Neural cell (in vitro differentiated cells): ENCODE data around the gene ZBTB7C. TPM values are rescaled to one million over a fixed set of nuclear protein-coding genes. Genes with fewer than 3 reads are reported as not detected.

Experiments used
- H2AFZ ChIP-seq: fragments of 200-600, 300-800 bp; sonication (generic), shearing (Covaris generic); 2 replicates; pipeline ENCODE4 v1.6.0; 2014; ENCODE audit warnings: low read depth, mild to moderate bottlenecking, antibody characterized with exemption, low read length, moderate library complexity
- H3F3A ChIP-seq: fragments of 200-600 bp; shearing (Covaris generic); 2 replicates; pipeline ENCODE4 v1.6.1; 2016; ENCODE audit warnings: mild to moderate bottlenecking, moderate library complexity, mixed read lengths, antibody characterized with exemption, low read length; ENCODE audit not compliant: insufficient read depth, poor library complexity, severe bottlenecking
- H3K27ac ChIP-seq: fragments of 200-600, 300-800 bp; sonication (generic), shearing (Covaris generic); 2 replicates; pipeline ENCODE4 v1.5.1; 2014; ENCODE audit warnings: mild to moderate bottlenecking, low read length, moderate library complexity
- H3K27me3 ChIP-seq: fragments of 300-800, 200-600 bp; sonication (generic), shearing (Covaris generic); 2 replicates; pipeline ENCODE4 v1.6.0; 2014; ENCODE audit warnings: mild to moderate bottlenecking, low read depth, low read length, moderate library complexity; ENCODE audit not compliant: insufficient read depth
- H3K36me3 ChIP-seq: fragments of 300-800, 200-600 bp; sonication (generic), shearing (Covaris generic); 2 replicates; pipeline ENCODE4 v1.5.1; 2014; ENCODE audit warnings: mild to moderate bottlenecking, antibody characterized with exemption, low read length, moderate library complexity; ENCODE audit not compliant: insufficient read depth
- H3K4me2 ChIP-seq: fragments of 300-800, 200-600 bp; sonication (generic), shearing (Covaris generic); 2 replicates; pipeline ENCODE4 v1.6.0; 2014; ENCODE audit warnings: mild to moderate bottlenecking, low read length
- H3K4me3 ChIP-seq: fragments of 300-800, 200-600 bp; sonication (generic), shearing (Covaris generic); 2 replicates; pipeline ENCODE4 v1.5.1; 2014; ENCODE audit warnings: mild to moderate bottlenecking, low read length, moderate library complexity
- H3K79me2 ChIP-seq: fragments of 200-600 bp; shearing (Covaris generic); replicated peaks from 2 replicates; pipeline ENCODE4 v1.6.0; 2014; ENCODE audit warnings: mild to moderate bottlenecking, low read length, moderate library complexity; ENCODE audit not compliant: insufficient read depth
- H3K9ac ChIP-seq: fragments of 300-800, 200-600 bp; sonication (generic), shearing (Covaris generic); 2 replicates; pipeline ENCODE4 v1.6.1; 2016; ENCODE audit warnings: mild to moderate bottlenecking, low read length, mixed read lengths
- H3K9me2 ChIP-seq: fragments of 200-600 bp; shearing (Covaris generic); 2 replicates; pipeline ENCODE4 v1.6.1; 2016; ENCODE audit warnings: mild to moderate bottlenecking, low read length, mixed read lengths; ENCODE audit not compliant: insufficient read depth
- H3K9me3 ChIP-seq: fragments of 200-600, 300-800 bp; sonication (generic), shearing (Covaris generic); 2 replicates; pipeline ENCODE4 v1.6.1; 2016; ENCODE audit warnings: mild to moderate bottlenecking, mixed run types, low read length, moderate library complexity, mixed read lengths
- H4K20me1 ChIP-seq: fragments of 200-600 bp; shearing (Covaris generic); 2 replicates; pipeline ENCODE4 v1.6.1; 2016; ENCODE audit warnings: mild to moderate bottlenecking, mixed run types; ENCODE audit not compliant: insufficient read depth
- EP300 ChIP-seq: fragments of 450-650 bp; conservative IDR thresholded peaks from 2 replicates; pipeline ENCODE4 v1.6.1; 2014; ENCODE audit warnings: antibody characterized with exemption, mild to moderate bottlenecking, moderate library complexity; ENCODE audit not compliant: poor library complexity, severe bottlenecking
- EZH2 ChIP-seq: fragments of 200-600, 300-800 bp; shearing (Covaris generic), sonication (generic); IDR thresholded peaks from 2 replicates; pipeline ENCODE4 v1.6.1; 2014; ENCODE audit warnings: antibody characterized with exemption, low read length, borderline replicate concordance, mild to moderate bottlenecking; ENCODE audit not compliant: insufficient read depth, poor library complexity, severe bottlenecking
- MXI1 ChIP-seq: fragments of 450-650 bp; conservative IDR thresholded peaks from 2 replicates; pipeline ENCODE4 v1.6.1; 2014; ENCODE audit warnings: antibody characterized with exemption, mild to moderate bottlenecking; ENCODE audit not compliant: poor library complexity, severe bottlenecking
- POLR2AphosphoS5 ChIP-seq: IDR thresholded peaks from 2 replicates; pipeline ENCODE4 v1.6.1; 2012
- RAD21 ChIP-seq: fragments of 450-650 bp; conservative IDR thresholded peaks from 2 replicates; pipeline ENCODE4 v1.6.1; 2014; ENCODE audit warnings: antibody characterized with exemption, mild to moderate bottlenecking, moderate library complexity
- SMC3 ChIP-seq: fragments of 450-650 bp; conservative IDR thresholded peaks from 2 replicates; pipeline ENCODE4 v1.6.1; 2014; ENCODE audit warnings: antibody characterized with exemption, mild to moderate bottlenecking, moderate library complexity; ENCODE audit not compliant: poor library complexity
- TAF1 ChIP-seq: IDR thresholded peaks from 2 replicates; pipeline ENCODE4 v1.6.1; 2012; ENCODE audit warnings: low read depth
- polyA plus RNA-seq: library from polyadenylated mRNA; depleted of rRNA; stranded (reverse); fragments of >200 nt; gene quantifications from 2 replicates; pipeline ENCODE4 v1.2.3, GENCODE V29; 2014
- TF ChIP-seq, protein P1 (sequence below): IDR thresholded peaks from 2 replicates; pipeline ENCODE4 v1.6.1; 2012; ENCODE audit warnings: borderline replicate concordance
- TF ChIP-seq, protein P2 (sequence below): fragments of 450-650 bp; IDR thresholded peaks from 2 replicates; pipeline ENCODE4 v1.5.1; 2014; ENCODE audit warnings: antibody characterized with exemption, mild to moderate bottlenecking, moderate library complexity; ENCODE audit not compliant: poor library complexity, severe bottlenecking

Gene ZBTB7C
- polyA plus RNA-seq, 1 donor from 2014 or later = 2.4 TPM

DNA sequence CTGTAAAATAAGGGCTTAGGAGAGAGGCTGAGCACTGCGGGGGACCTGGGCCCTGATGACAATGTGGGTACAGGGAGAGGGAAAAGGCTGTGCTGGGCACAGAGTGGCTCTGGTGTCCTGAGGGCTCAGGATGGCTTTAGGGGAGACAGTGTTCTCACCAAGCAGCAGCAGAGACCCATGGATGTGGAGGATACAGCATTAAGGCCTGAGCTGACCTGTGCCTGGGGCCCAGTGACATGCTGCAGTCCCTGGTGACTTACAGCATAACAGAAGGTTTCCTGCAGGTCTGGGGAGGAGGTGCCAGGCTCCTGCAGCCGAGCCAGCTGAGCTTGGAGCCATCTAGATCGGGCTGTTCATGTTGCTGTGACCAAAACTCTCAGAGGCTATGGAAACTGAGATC is 287.4 kb downstream of the ZBTB7C start:
- no peaks in the 10 kb centered on the region for H3K79me2 ChIP-seq
- H4K20me1 ChIP-seq = no peaks in the 10 kb centered on the region
- no peaks in the 10 kb centered on the region for H3F3A ChIP-seq
- H3K9me3 ChIP-seq = no peaks in the 10 kb centered on the region
- H2AFZ ChIP-seq = no peak overlapping the region
- H3K9me2 ChIP-seq = no peaks in the 10 kb centered on the region
- TF ChIP-seq EZH2 (no peak), POLR2AphosphoS5 (no peak), RAD21 (no peak), MXI1 (no peak), SMC3 (no peak)
- TF ChIP-seq, protein P1, sequence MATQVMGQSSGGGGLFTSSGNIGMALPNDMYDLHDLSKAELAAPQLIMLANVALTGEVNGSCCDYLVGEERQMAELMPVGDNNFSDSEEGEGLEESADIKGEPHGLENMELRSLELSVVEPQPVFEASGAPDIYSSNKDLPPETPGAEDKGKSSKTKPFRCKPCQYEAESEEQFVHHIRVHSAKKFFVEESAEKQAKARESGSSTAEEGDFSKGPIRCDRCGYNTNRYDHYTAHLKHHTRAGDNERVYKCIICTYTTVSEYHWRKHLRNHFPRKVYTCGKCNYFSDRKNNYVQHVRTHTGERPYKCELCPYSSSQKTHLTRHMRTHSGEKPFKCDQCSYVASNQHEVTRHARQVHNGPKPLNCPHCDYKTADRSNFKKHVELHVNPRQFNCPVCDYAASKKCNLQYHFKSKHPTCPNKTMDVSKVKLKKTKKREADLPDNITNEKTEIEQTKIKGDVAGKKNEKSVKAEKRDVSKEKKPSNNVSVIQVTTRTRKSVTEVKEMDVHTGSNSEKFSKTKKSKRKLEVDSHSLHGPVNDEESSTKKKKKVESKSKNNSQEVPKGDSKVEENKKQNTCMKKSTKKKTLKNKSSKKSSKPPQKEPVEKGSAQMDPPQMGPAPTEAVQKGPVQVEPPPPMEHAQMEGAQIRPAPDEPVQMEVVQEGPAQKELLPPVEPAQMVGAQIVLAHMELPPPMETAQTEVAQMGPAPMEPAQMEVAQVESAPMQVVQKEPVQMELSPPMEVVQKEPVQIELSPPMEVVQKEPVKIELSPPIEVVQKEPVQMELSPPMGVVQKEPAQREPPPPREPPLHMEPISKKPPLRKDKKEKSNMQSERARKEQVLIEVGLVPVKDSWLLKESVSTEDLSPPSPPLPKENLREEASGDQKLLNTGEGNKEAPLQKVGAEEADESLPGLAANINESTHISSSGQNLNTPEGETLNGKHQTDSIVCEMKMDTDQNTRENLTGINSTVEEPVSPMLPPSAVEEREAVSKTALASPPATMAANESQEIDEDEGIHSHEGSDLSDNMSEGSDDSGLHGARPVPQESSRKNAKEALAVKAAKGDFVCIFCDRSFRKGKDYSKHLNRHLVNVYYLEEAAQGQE = no peak
- no peak overlapping the region for H3K27ac ChIP-seq
- no peaks in the 10 kb centered on the region for H3K36me3 ChIP-seq
- no peak overlapping the region for H3K4me3 ChIP-seq
- H3K27me3 ChIP-seq = no peaks in the 10 kb centered on the region
- no peak overlapping the region for H3K4me2 ChIP-seq
- H3K9ac ChIP-seq = no peak overlapping the region

DNA sequence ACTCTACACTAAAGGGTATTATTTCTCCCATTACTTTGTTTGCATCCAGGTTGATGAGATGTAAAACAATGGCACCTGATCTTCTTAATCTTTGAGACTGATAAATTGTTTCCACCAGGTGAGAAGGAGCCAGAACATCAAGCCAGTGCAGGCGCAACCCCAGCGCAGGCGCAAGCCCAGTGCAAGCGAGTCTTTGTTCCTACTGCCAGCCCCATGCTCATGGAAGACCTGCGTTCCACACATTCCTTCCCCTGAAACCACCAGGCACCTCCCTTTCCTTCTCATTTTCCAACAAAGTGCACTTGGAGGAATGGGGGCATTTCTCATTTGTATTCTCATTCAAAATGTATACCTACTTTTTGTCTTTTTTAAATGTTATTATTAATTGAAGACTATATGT is 290.0 kb downstream of the ZBTB7C start:
- no peak overlapping the region for H3K9ac ChIP-seq
- H3K27me3 ChIP-seq = no peaks in the 10 kb centered on the region
- no peak overlapping the region for H3K4me2 ChIP-seq
- H3F3A ChIP-seq = no peaks in the 10 kb centered on the region
- no peaks in the 10 kb centered on the region for H4K20me1 ChIP-seq
- H3K4me3 ChIP-seq = no peak overlapping the region
- H3K27ac ChIP-seq = no peak overlapping the region
- no peaks in the 10 kb centered on the region for H3K36me3 ChIP-seq
- no peak for TF ChIP-seq POLR2AphosphoS5
- no peak for TF ChIP-seq SMC3
- no peak for TF ChIP-seq EP300
- TF ChIP-seq, protein P2, sequence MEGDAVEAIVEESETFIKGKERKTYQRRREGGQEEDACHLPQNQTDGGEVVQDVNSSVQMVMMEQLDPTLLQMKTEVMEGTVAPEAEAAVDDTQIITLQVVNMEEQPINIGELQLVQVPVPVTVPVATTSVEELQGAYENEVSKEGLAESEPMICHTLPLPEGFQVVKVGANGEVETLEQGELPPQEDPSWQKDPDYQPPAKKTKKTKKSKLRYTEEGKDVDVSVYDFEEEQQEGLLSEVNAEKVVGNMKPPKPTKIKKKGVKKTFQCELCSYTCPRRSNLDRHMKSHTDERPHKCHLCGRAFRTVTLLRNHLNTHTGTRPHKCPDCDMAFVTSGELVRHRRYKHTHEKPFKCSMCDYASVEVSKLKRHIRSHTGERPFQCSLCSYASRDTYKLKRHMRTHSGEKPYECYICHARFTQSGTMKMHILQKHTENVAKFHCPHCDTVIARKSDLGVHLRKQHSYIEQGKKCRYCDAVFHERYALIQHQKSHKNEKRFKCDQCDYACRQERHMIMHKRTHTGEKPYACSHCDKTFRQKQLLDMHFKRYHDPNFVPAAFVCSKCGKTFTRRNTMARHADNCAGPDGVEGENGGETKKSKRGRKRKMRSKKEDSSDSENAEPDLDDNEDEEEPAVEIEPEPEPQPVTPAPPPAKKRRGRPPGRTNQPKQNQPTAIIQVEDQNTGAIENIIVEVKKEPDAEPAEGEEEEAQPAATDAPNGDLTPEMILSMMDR = no peak
- TF ChIP-seq MXI1 = no peak
- no peak for TF ChIP-seq TAF1
- TF ChIP-seq RAD21 = no peak
- TF ChIP-seq EZH2 = no peak
- TF ChIP-seq, protein P1 = no peak
- no peaks in the 10 kb centered on the region for H3K9me2 ChIP-seq
- H3K9me3 ChIP-seq = no peaks in the 10 kb centered on the region
- H2AFZ ChIP-seq = no peak overlapping the region
- no peaks in the 10 kb centered on the region for H3K79me2 ChIP-seq
